ENCODE data around the gene SIL1. TPM values are rescaled to one million over a fixed set of nuclear protein-coding genes. Genes with fewer than 3 reads are reported as not detected.
"Not testable (repeated sequence)": the region's sequence is repeated elsewhere in the genome, so short reads cannot be mapped to it uniquely, and the experiment has no call there.

Gene SIL1
- total and polyA plus RNA-seq, 2 of the 8 experiments (the other 6 are each of a cell fraction or from before 2014, with no cell fraction given), result 8.3 to 12.8 TPM

DNA sequence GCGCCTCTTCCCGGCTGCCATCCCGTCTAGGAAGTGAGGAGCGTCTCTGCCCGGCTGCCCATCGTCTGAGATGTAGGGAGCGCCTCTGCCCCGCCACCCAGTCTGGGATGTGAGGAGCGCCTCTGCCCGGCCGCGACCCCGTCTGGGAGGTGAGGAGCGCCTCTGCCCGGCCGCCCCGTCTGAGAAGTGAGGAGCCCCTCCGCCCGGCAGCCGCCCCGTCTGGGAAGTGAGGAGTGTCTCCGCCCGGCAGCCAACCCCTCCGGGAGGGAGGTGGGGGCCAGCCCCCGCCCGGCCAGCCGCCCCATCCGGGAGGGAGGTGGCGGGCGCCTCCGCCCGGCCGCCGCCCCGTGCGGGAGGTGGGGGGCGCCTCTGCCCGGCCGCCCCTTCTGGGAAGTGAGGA, 85.8 kb downstream of the SIL1 start:
- H2BK5ac ChIP-seq (ENCODE audit: low read depth, low read length); H2BK120ac ChIP-seq (replicated peaks; ENCODE audit: low read depth, low read length); CTCF ChIA-PET (ENCODE audit: partially characterized antibody): not testable (repeated sequence)

More for the DNA sequence above, 85.8 kb downstream of the SIL1 start:
- H2BK12ac ChIP-seq (ENCODE audit: low read depth, low read length); H2AK5ac ChIP-seq (ENCODE audit: low read depth, low read length); H3K23me2 ChIP-seq (ENCODE audit: low read depth, low read length); H4K5ac ChIP-seq (ENCODE audit: insufficient read length, low read depth, low read length); H3K36me3 ChIP-seq (ENCODE audit: control insufficient read depth in 2 of 4, insufficient read depth in 4 of 4, low read length in 3 of 4); H3K4me1 ChIP-seq (replicated peaks in 1 of 4; ENCODE audit: control insufficient read depth in 3 of 4, insufficient read depth in 4 of 4, low read length in 3 of 4); H4K8ac ChIP-seq (ENCODE audit: extremely low read depth, insufficient read depth, low read length); DNase-seq (ENCODE audit: low read depth in 1 of 2, low spot score in 2 of 2); H3K23ac ChIP-seq (ENCODE audit: insufficient read length); H4K20me1 ChIP-seq (replicated peaks in 1 of 2; ENCODE audit: control insufficient read depth in 1 of 2, insufficient read depth in 2 of 2, low read length in 2 of 2); H2AFZ ChIP-seq (ENCODE audit: low read length); H3K27me3 ChIP-seq (replicated peaks in 1 of 4; ENCODE audit: control insufficient read depth in 3 of 4, extremely low read depth in 1 of 4, insufficient read depth in 3 of 4, low read length in 3 of 4); H3K4me3 ChIP-seq (ENCODE audit: extremely low read depth in 1 of 4, insufficient read depth in 2 of 4, low read depth in 3 of 4, low read length in 4 of 4); H3K9ac ChIP-seq (replicated peaks in 1 of 4; ENCODE audit: extremely low read depth in 1 of 4, low read depth in 3 of 4, low read length in 3 of 4); H3K4me2 ChIP-seq (ENCODE audit: insufficient read depth in 1 of 2, low read depth in 2 of 2, low read length in 2 of 2); H3K79me1 ChIP-seq (ENCODE audit: low read depth, low read length); H3K56ac ChIP-seq (replicated peaks; ENCODE audit: insufficient read length, low read depth, low read length); H2BK15ac ChIP-seq (ENCODE audit: low read length); H3K18ac ChIP-seq (ENCODE audit: extremely low read depth, low read length); H3K27ac ChIP-seq (ENCODE audit: low read depth, low read length); H3K79me2 ChIP-seq (ENCODE audit: control insufficient read depth in 1 of 2, insufficient read depth in 2 of 2, low read length in 2 of 2); POLR2A ChIA-PET (ENCODE audit: partially characterized antibody); FAIRE-seq; H3K4ac ChIP-seq (replicated peaks; ENCODE audit: insufficient read length, low read depth, low read length); H2BK20ac ChIP-seq (ENCODE audit: low read length); H3K14ac ChIP-seq (ENCODE audit: insufficient read length); H4K91ac ChIP-seq (replicated peaks; ENCODE audit: insufficient read length, low read length): not testable (repeated sequence)
- H3K9me3 ChIP-seq (ENCODE audit: insufficient read depth in 2 of 2, low read depth in 1 of 2, low read length in 1 of 2), result peaks cover 0 to 10% of the 10 kb centered on the region in 2 experiments; a peak in 1 of 4 replicates
- WGBS, 2 experiments (ENCODE audit: extremely low coverage in 1 of 2, insufficient coverage in 1 of 2, insufficient read length in 1 of 2, insufficient replicate concordance in 2 of 2, low coverage in 1 of 2, low lambda C conversion rate in 2 of 2, missing lambda C conversion rate in 1 of 2), result 94% methylated on average over 18 of the region's 39 CpGs; no CpG with 5 or more reads in 1 of the 2 experiments
